ENCODE measurements around the gene KIF27.
"Not testable (repeated sequence)": the region's sequence is repeated elsewhere in the genome, so short reads cannot be mapped to it uniquely, and the experiment has no call there.

Gene KIF27

GRCh38 chr9:83920927-83921707 lies at the start of gene KIF27:
TSS of gene KIF27 (minus strand) at chr9:83921432. CDS start at chr9:83915591, 5,841 bp downstream.
- DNase-seq = peak; percentile 26

- DNase-seq = no peak
These were observed 48.4 kb upstream of the KIF27 start for GRCh38 chr9:83969602-83970001.

- DNase-seq = no peak
These were observed 45.8 kb upstream of the KIF27 start for GRCh38 chr9:83967073-83967472.

- no peak for DNase-seq
These were observed 45.0 kb upstream of the KIF27 start for GRCh38 chr9:83966209-83966582.

GRCh38 chr9:83965350-83966208 lies 44.3 kb upstream of the KIF27 start:
- DNase-seq = no peak

GRCh38 chr9:83964973-83965349 lies 43.7 kb upstream of the KIF27 start:
- no peak for DNase-seq

- DNase-seq = no peak
These were observed 40.9 kb upstream of the KIF27 start for GRCh38 chr9:83962165-83962564.

GRCh38 chr9:83960991-83961390 lies 39.8 kb upstream of the KIF27 start:
- no peak for DNase-seq

GRCh38 chr9:83959061-83959460 lies 37.8 kb upstream of the KIF27 start:
- no peak for DNase-seq

GRCh38 chr9:83957248-83957513 lies 35.9 kb upstream of the KIF27 start:
- DNase-seq = no peak

GRCh38 chr9:83956436-83957247 lies 35.4 kb upstream of the KIF27 start:
- DNase-seq = no peak

GRCh38 chr9:83956086-83956435 lies 34.8 kb upstream of the KIF27 start:
- DNase-seq = no peak

GRCh38 chr9:83948096-83948495 lies 26.9 kb upstream of the KIF27 start:
- not testable (repeated sequence) for DNase-seq

- DNase-seq = no peak
These were observed 19.5 kb upstream of the KIF27 start for GRCh38 chr9:83940590-83941303.

- DNase-seq = no peak
These were observed 16.7 kb upstream of the KIF27 start for GRCh38 chr9:83937861-83938455.

- no peak for DNase-seq
These were observed 15.3 kb upstream of the KIF27 start for GRCh38 chr9:83936523-83936922.

- DNase-seq = no peak
These were observed 14.2 kb upstream of the KIF27 start for GRCh38 chr9:83935276-83935935.

GRCh38 chr9:83934569-83935275 lies 13.5 kb upstream of the KIF27 start:
- DNase-seq = no peak

GRCh38 chr9:83933790-83934189 lies 12.6 kb upstream of the KIF27 start:
- no peak for DNase-seq

- no peak for DNase-seq
These were observed 11.6 kb upstream of the KIF27 start for GRCh38 chr9:83932851-83933250.

GRCh38 chr9:83932011-83932410 lies 10.8 kb upstream of the KIF27 start:
- DNase-seq = no peak

Data from NCI-H187 treated with DMSO at 0.1 percent for 48 hours (cell line).